WTC11 (cell line): ENCODE data around the gene ISM1. TPM values are rescaled to one million over a fixed set of nuclear protein-coding genes. Genes with fewer than 3 reads are reported as not detected.
A peak's percentile ranks its signal among the peaks of the same experiment; 100 is the strongest.

Experiments used
- ATAC-seq: fragments of 200-7000 bp; cut with Tn5 transposase; 2 replicates; pipeline ENCODE4 v1.10.0; 2021; ENCODE audit warnings: mild to moderate bottlenecking, moderate library complexity
- CTCF ChIA-PET: fragments of 300-600 bp; sonication (Branson Sonifier 250); formaldehyde crosslinking; loops from one replicate; lab custom pipeline; 2021; ENCODE audit warnings: antibody characterized with exemption; lab: Charles Lee
- POLR2A ChIA-PET: fragments of 350-600 bp; sonication (Branson Sonifier 250); formaldehyde crosslinking; loops from one replicate; lab custom pipeline; 2021; ENCODE audit warnings: antibody characterized with exemption; lab: Charles Lee
- DNase-seq: peaks from one replicate; pipeline ENCODE4 v3.0.0; 2021; ENCODE audit warnings: low spot score
- H3K27ac Mint-ChIP-seq: 2 replicates; pipeline ENCODE4 v1.8.0; 2021; ENCODE audit warnings: mixed read lengths
- H3K27me3 Mint-ChIP-seq: 2 replicates; pipeline ENCODE4 v1.8.0; 2021; ENCODE audit warnings: low read depth, mild to moderate bottlenecking, moderate library complexity, mixed read lengths
- H3K36me3 Mint-ChIP-seq: 2 replicates; pipeline ENCODE4 v1.8.0; 2021; ENCODE audit warnings: mixed read lengths
- H3K4me1 Mint-ChIP-seq: 2 replicates; pipeline ENCODE4 v1.8.0; 2022; ENCODE audit warnings: mixed read lengths
- H3K4me3 Mint-ChIP-seq: 2 replicates; pipeline ENCODE4 v1.8.0; 2021; ENCODE audit warnings: mild to moderate bottlenecking, moderate library complexity, mixed read lengths
- H3K9me3 Mint-ChIP-seq: 2 replicates; pipeline ENCODE4 v1.8.0; 2021; ENCODE audit warnings: mixed read lengths
- CREM ChIP-seq: sonication (generic); formaldehyde crosslinking; IDR thresholded peaks from 2 replicates; pipeline ENCODE4 v1.8.1; 2022; ENCODE audit warnings: mild to moderate bottlenecking, missing genetic modification reagents, moderate library complexity
- GABPB1 ChIP-seq: sonication (generic); formaldehyde crosslinking; IDR thresholded peaks from 2 replicates; pipeline ENCODE4 v1.8.1; 2023; ENCODE audit warnings: mild to moderate bottlenecking, missing genetic modification reagents
- GTF2I ChIP-seq: fragments of 250-450 bp; sonication (Bioruptor Pico); conservative IDR thresholded peaks from 2 replicates; pipeline ENCODE4 v1.4.0; 2021; ENCODE audit warnings: mild to moderate bottlenecking
- HMGXB4 ChIP-seq: sonication (generic); formaldehyde crosslinking; IDR thresholded peaks from 2 replicates; pipeline ENCODE4 v1.8.1; 2023; ENCODE audit warnings: mild to moderate bottlenecking, moderate library complexity, missing genetic modification reagents
- MYBL2 ChIP-seq: sonication (generic); formaldehyde crosslinking; IDR thresholded peaks from 2 replicates; pipeline ENCODE4 v1.8.1; 2023; ENCODE audit warnings: mild to moderate bottlenecking, moderate library complexity, missing genetic modification reagents
- STAT6 ChIP-seq: sonication (generic); formaldehyde crosslinking; conservative IDR thresholded peaks from 2 replicates; pipeline ENCODE4 v1.8.1; 2023; ENCODE audit warnings: mild to moderate bottlenecking, low read depth, missing genetic modification reagents, moderate library complexity
- TEAD1 ChIP-seq: sonication (generic); formaldehyde crosslinking; IDR thresholded peaks from 2 replicates; pipeline ENCODE4 v1.8.0; 2022; ENCODE audit warnings: mild to moderate bottlenecking, missing genetic modification reagents
- ZBTB43 ChIP-seq: sonication (generic); formaldehyde crosslinking; IDR thresholded peaks from 2 replicates; pipeline ENCODE4 v1.8.1; 2023; ENCODE audit warnings: mild to moderate bottlenecking, missing genetic modification reagents
- ZNF121 ChIP-seq: sonication (generic); formaldehyde crosslinking; IDR thresholded peaks from 2 replicates; pipeline ENCODE4 v1.8.0; 2023; ENCODE audit warnings: missing genetic modification reagents
- ZNF232 ChIP-seq: sonication (generic); formaldehyde crosslinking; IDR thresholded peaks from 2 replicates; pipeline ENCODE4 v1.8.0; 2022; ENCODE audit warnings: mild to moderate bottlenecking, missing genetic modification reagents
- ZNF263 ChIP-seq: sonication (generic); formaldehyde crosslinking; IDR thresholded peaks from 2 replicates; pipeline ENCODE4 v1.8.1; 2022; ENCODE audit warnings: low read depth, mild to moderate bottlenecking, moderate library complexity, missing genetic modification reagents
- ZNF423 ChIP-seq: fragments of 250-450 bp; sonication (Bioruptor Pico); IDR thresholded peaks from 2 replicates; pipeline ENCODE4 v2.1.2; 2022; ENCODE audit warnings: mild to moderate bottlenecking, moderate library complexity
- total RNA-seq: library from RNA; stranded (reverse); gene quantifications from 3 replicates; pipeline ENCODE4 v1.2.3, GENCODE V29; 2021
- TF ChIP-seq, protein P1 (sequence below): sonication (generic); formaldehyde crosslinking; IDR thresholded peaks from 2 replicates; pipeline ENCODE4 v1.8.1; 2022; ENCODE audit warnings: mild to moderate bottlenecking, moderate library complexity, missing genetic modification reagents
- TF ChIP-seq, protein P2 (sequence below): fragments of 250-450 bp; sonication (Bioruptor Pico); IDR thresholded peaks from 2 replicates; pipeline ENCODE4 v1.9.0; 2021; ENCODE audit warnings: mild to moderate bottlenecking, borderline replicate concordance

The ISM1 gene
- total RNA-seq, 1 experiment from 2014 or later, result 0.52 TPM

GRCh38 chr20:13250251-13250650 is 29.2 kb downstream of the ISM1 start (continued):
- TF ChIP-seq ZBTB43, result no peak

GRCh38 chr20:13251106-13251903 is 30.2 kb downstream of the ISM1 start:
- Mint-ChIP-seq H3K36me3 (no peaks in the 10 kb centered on the region), H3K27ac (no peak overlapping the region), H3K4me1 (peaks cover 10% of the 10 kb centered on the region), H3K27me3 (no peaks in the 10 kb centered on the region), H3K9me3 (peaks cover 10% of the 10 kb centered on the region; the same call in 1 of the 2 replicates), H3K4me3 (no peak overlapping the region)
- DNase-seq (no peak), ATAC-seq (no peak)
- POLR2A ChIA-PET, result no interaction called here
- TF ChIP-seq GABPB1 (CRISPR knock-in tag), result 0 out of 2 replicates have a peak, but pooled peaks have one; percentile 15
- no peak for TF ChIP-seq ZNF232 (CRISPR knock-in tag)
- CTCF ChIA-PET, result interaction anchor here (1.9 to 2.8 kb wide), 2 partner anchors 10 to 51 kb away, joined by 5 to 13 read pairs; no protein-coding TSS in a partner anchor

GRCh38 chr20:13251904-13252297 is 30.8 kb downstream of the ISM1 start:
- DNase-seq, result no peak
- no peak for ATAC-seq
- ChIA-PET POLR2A (no interaction called here), CTCF (interaction anchor here (1.9 to 2.8 kb wide), 2 partner anchors 10 to 51 kb away, joined by 5 to 13 read pairs; no protein-coding TSS in a partner anchor)
- 0 out of 2 replicates have a peak, but pooled peaks have one; percentile 2 for TF ChIP-seq GABPB1 (CRISPR knock-in tag)
- TF ChIP-seq MYBL2 (CRISPR knock-in tag), result no peak
- no peak for TF ChIP-seq ZNF423 (CRISPR knock-in tag)
- H3K27me3 Mint-ChIP-seq, result no peaks in the 10 kb centered on the region
- H3K9me3 Mint-ChIP-seq, result peaks cover 10% of the 10 kb centered on the region; the same call in 1 of the 2 replicates
- no peak overlapping the region for H3K4me3 Mint-ChIP-seq
- no peak overlapping the region for H3K27ac Mint-ChIP-seq
- H3K36me3 Mint-ChIP-seq, result no peaks in the 10 kb centered on the region
- peaks cover 10% of the 10 kb centered on the region for H3K4me1 Mint-ChIP-seq

GRCh38 chr20:13255356-13255755 is 34.3 kb downstream of the ISM1 start:
- H3K4me1 Mint-ChIP-seq, result no peaks in the 10 kb centered on the region
- POLR2A ChIA-PET, result no interaction called here
- CTCF ChIA-PET, result no interaction called here
- ATAC-seq (no peak), DNase-seq (no peak)
- no peaks in the 10 kb centered on the region for H3K36me3 Mint-ChIP-seq
- H3K4me3 Mint-ChIP-seq, result no peak overlapping the region
- peaks cover 10% of the 10 kb centered on the region; the same call in 1 of the 2 replicates for H3K9me3 Mint-ChIP-seq
- no peak for TF ChIP-seq ZNF263 (CRISPR knock-in tag)
- TF ChIP-seq GTF2I (CRISPR knock-in tag), result no peak
- TF ChIP-seq CREM (CRISPR knock-in tag), result no peak
- TF ChIP-seq, all 79 proteins: peak for 0
- H3K27ac Mint-ChIP-seq, result no peak overlapping the region
- no peaks in the 10 kb centered on the region for H3K27me3 Mint-ChIP-seq

DNA sequence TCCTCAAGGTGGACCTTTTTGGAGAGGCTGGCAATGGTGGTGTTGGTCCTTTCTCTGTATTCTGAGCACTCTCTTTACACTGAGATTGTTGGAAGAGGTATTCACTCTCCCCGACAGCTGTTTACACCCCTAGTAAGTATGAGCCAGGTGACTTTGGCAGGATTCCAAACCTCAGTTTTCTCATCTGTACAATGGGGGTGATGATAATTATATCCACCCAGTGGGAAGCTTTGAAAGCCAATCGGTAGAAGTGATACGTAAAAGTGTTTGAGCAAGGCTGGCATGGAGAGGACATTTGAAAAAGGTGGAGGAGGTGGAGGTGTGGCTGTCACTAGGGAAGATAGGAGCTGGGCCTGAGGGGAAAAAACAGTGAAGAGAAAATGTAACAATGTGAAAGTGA is 35.5 kb downstream of the ISM1 start:
- Mint-ChIP-seq H3K4me3 (no peak overlapping the region), H3K36me3 (no peaks in the 10 kb centered on the region), H3K27ac (no peak overlapping the region), H3K9me3 (peaks cover 10% of the 10 kb centered on the region; the same call in 1 of the 2 replicates), H3K4me1 (no peaks in the 10 kb centered on the region), H3K27me3 (no peaks in the 10 kb centered on the region)
- DNase-seq (no peak), ATAC-seq (no peak)
- CTCF ChIA-PET, result interaction anchor here (1.1 kb wide), 1 partner anchor 138 kb away, joined by 3 read pairs; no protein-coding TSS in a partner anchor
- POLR2A ChIA-PET, result no interaction called here
- TF ChIP-seq, protein P1, sequence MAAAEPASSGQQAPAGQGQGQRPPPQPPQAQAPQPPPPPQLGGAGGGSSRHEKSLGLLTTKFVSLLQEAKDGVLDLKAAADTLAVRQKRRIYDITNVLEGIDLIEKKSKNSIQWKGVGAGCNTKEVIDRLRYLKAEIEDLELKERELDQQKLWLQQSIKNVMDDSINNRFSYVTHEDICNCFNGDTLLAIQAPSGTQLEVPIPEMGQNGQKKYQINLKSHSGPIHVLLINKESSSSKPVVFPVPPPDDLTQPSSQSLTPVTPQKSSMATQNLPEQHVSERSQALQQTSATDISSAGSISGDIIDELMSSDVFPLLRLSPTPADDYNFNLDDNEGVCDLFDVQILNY, result no peak
- no peak for TF ChIP-seq ZNF121 (CRISPR knock-in tag)
- no peak for TF ChIP-seq TEAD1 (CRISPR knock-in tag)
- no peak for TF ChIP-seq HMGXB4
- no peak for TF ChIP-seq STAT6 (CRISPR knock-in tag)
- TF ChIP-seq, protein P2, sequence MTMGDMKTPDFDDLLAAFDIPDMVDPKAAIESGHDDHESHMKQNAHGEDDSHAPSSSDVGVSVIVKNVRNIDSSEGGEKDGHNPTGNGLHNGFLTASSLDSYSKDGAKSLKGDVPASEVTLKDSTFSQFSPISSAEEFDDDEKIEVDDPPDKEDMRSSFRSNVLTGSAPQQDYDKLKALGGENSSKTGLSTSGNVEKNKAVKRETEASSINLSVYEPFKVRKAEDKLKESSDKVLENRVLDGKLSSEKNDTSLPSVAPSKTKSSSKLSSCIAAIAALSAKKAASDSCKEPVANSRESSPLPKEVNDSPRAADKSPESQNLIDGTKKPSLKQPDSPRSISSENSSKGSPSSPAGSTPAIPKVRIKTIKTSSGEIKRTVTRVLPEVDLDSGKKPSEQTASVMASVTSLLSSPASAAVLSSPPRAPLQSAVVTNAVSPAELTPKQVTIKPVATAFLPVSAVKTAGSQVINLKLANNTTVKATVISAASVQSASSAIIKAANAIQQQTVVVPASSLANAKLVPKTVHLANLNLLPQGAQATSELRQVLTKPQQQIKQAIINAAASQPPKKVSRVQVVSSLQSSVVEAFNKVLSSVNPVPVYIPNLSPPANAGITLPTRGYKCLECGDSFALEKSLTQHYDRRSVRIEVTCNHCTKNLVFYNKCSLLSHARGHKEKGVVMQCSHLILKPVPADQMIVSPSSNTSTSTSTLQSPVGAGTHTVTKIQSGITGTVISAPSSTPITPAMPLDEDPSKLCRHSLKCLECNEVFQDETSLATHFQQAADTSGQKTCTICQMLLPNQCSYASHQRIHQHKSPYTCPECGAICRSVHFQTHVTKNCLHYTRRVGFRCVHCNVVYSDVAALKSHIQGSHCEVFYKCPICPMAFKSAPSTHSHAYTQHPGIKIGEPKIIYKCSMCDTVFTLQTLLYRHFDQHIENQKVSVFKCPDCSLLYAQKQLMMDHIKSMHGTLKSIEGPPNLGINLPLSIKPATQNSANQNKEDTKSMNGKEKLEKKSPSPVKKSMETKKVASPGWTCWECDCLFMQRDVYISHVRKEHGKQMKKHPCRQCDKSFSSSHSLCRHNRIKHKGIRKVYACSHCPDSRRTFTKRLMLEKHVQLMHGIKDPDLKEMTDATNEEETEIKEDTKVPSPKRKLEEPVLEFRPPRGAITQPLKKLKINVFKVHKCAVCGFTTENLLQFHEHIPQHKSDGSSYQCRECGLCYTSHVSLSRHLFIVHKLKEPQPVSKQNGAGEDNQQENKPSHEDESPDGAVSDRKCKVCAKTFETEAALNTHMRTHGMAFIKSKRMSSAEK (CRISPR knock-in tag), result no peak
